H1 (cell line): ENCODE measurements around the gene ATP2B1. TPM values are rescaled to one million over a fixed set of nuclear protein-coding genes. Genes with fewer than 3 reads are reported as not detected.

Source experiments
- CTCF ChIA-PET: fragments of 300-600 bp; sonication (Branson Sonifier 250); formaldehyde crosslinking; loops from one replicate; lab custom pipeline; 2021; ENCODE audit not compliant: partially characterized antibody; lab: Charles Lee
- POLR2A ChIA-PET: fragments of 300-600 bp; sonication (Branson Sonifier 250); formaldehyde crosslinking; loops from one replicate; lab custom pipeline; 2021; ENCODE audit warnings: inconsistent platforms; ENCODE audit not compliant: partially characterized antibody; lab: Charles Lee
- DNase-seq, 2 experiments: peaks; one replicate each; pipeline versions ENCODE4 v3.0.0 to v3.0.0-alpha.2; 2010 to 2022; ENCODE audit warnings: low spot score in 2 of 2, low read depth in 1 of 2, mixed read lengths in 1 of 2
- FAIRE-seq: peaks from 2 replicates; lab custom pipeline; 2011; peaks lifted over from hg19 to GRCh38; lab: Jason Lieb, UNC
- H2AFZ ChIP-seq: 2 replicates; pipeline ENCODE4 v1.8.1; 2012; ENCODE audit warnings: low read length, inconsistent platforms
- H2AK5ac ChIP-seq: 2 replicates; pipeline ENCODE4 v1.6.1; 2013; ENCODE audit warnings: low read depth, low read length
- H2BK120ac ChIP-seq: replicated peaks from 2 replicates; pipeline ENCODE3; 2013; ENCODE audit warnings: low read depth, low read length, inconsistent platforms
- H2BK12ac ChIP-seq: 2 replicates; pipeline ENCODE4 v1.6.1; 2013; ENCODE audit warnings: low read depth, low read length
- H2BK15ac ChIP-seq: 2 replicates; pipeline ENCODE4 v1.6.1; 2013; ENCODE audit warnings: low read length
- H2BK20ac ChIP-seq: 2 replicates; pipeline ENCODE4 v1.6.1; 2013; ENCODE audit warnings: low read length
- H2BK5ac ChIP-seq: 2 replicates; pipeline ENCODE4 v1.6.1; 2013; ENCODE audit warnings: low read depth, low read length
- H3K14ac ChIP-seq: 2 replicates; pipeline ENCODE4 v1.6.1; 2013; ENCODE audit warnings: inconsistent platforms; ENCODE audit not compliant: insufficient read length
- H3K18ac ChIP-seq: 2 replicates; pipeline ENCODE4 v1.6.1; 2013; ENCODE audit warnings: low read length; ENCODE audit errors: extremely low read depth
- H3K23ac ChIP-seq: 2 replicates; pipeline ENCODE4 v1.6.1; 2013; ENCODE audit warnings: inconsistent platforms; ENCODE audit not compliant: insufficient read length
- H3K23me2 ChIP-seq: 2 replicates; pipeline ENCODE4 v1.6.1; 2013; ENCODE audit warnings: low read depth, low read length
- H3K27ac ChIP-seq: 2 replicates; pipeline ENCODE4 v1.6.1; 2011; ENCODE audit warnings: low read depth, low read length, inconsistent platforms
- H3K27me3 ChIP-seq, 4 experiments: replicated peaks in 1 of 4; 1 replicate in 1 of 4; 2 replicates in 3 of 4; pipeline versions ENCODE4 v1.6.1 to v1.8.1; 2011 to 2013; ENCODE audit warnings: low read length in 3 of 4, mild to moderate bottlenecking in 3 of 4, inconsistent platforms in 2 of 4, mixed read lengths in 2 of 4, moderate library complexity in 1 of 4; ENCODE audit not compliant: control insufficient read depth in 3 of 4, insufficient read depth in 3 of 4; ENCODE audit errors: extremely low read depth in 1 of 4
- H3K36me3 ChIP-seq, 4 experiments: 2 replicates each; pipeline versions ENCODE4 v1.6.1 to v1.8.1; 2011 to 2013; ENCODE audit warnings: mild to moderate bottlenecking in 4 of 4, low read length in 3 of 4, moderate library complexity in 2 of 4, control low read depth in 1 of 4, inconsistent platforms in 1 of 4; ENCODE audit not compliant: insufficient read depth in 4 of 4, control insufficient read depth in 2 of 4
- H3K4ac ChIP-seq: replicated peaks from 2 replicates; pipeline ENCODE3; 2013; ENCODE audit warnings: low read length, low read depth, mixed read lengths, inconsistent platforms; ENCODE audit not compliant: insufficient read length
- H3K4me1 ChIP-seq, 4 experiments: replicated peaks in 1 of 4; 1 replicate in 1 of 4; 2 replicates in 3 of 4; pipeline versions ENCODE4 v1.6.1 to v1.8.1; 2011 to 2013; ENCODE audit warnings: low read length in 3 of 4, inconsistent platforms in 2 of 4, mixed read lengths in 1 of 4; ENCODE audit not compliant: insufficient read depth in 4 of 4, control insufficient read depth in 3 of 4
- H3K4me2 ChIP-seq, 2 experiments: 2 replicates each; pipeline versions ENCODE4 v1.6.1 to v1.8.1; 2011 to 2013; ENCODE audit warnings: low read depth in 2 of 2, low read length in 2 of 2, control low read depth in 1 of 2, inconsistent platforms in 1 of 2, mild to moderate bottlenecking in 1 of 2; ENCODE audit not compliant: insufficient read depth in 1 of 2
- H3K4me3 ChIP-seq, 4 experiments: fragments of 200-600, 300-600 bp in 1 of 4; sonication (generic), shearing (Covaris generic), sonication (Bioruptor Twin) in 1 of 4; 2 replicates each; pipeline versions ENCODE4 v1.5.1 to v1.8.1; 2011 to 2016; ENCODE audit warnings: low read length in 4 of 4, low read depth in 3 of 4, control low read depth in 2 of 4, inconsistent platforms in 2 of 4, mild to moderate bottlenecking in 2 of 4, mixed read lengths in 1 of 4, moderate library complexity in 1 of 4; ENCODE audit not compliant: insufficient read depth in 2 of 4; ENCODE audit errors: extremely low read depth in 1 of 4
- H3K56ac ChIP-seq: replicated peaks from 2 replicates; pipeline ENCODE3; 2013; ENCODE audit warnings: low read depth, mild to moderate bottlenecking, mixed read lengths, low read length, inconsistent platforms; ENCODE audit not compliant: insufficient read length
- H3K79me1 ChIP-seq: 2 replicates; pipeline ENCODE4 v1.6.1; 2013; ENCODE audit warnings: low read depth, low read length, control low read depth
- H3K79me2 ChIP-seq, 2 experiments: 2 replicates each; pipeline versions ENCODE4 v1.6.1 to v1.8.1; 2012 to 2013; ENCODE audit warnings: low read length in 2 of 2, mild to moderate bottlenecking in 2 of 2, inconsistent platforms in 1 of 2; ENCODE audit not compliant: insufficient read depth in 2 of 2, control insufficient read depth in 1 of 2
- H3K9ac ChIP-seq, 4 experiments: replicated peaks in 1 of 4; 1 replicate in 1 of 4; 2 replicates in 3 of 4; pipeline versions ENCODE4 v1.6.1 to v1.8.1; 2011 to 2013; ENCODE audit warnings: low read depth in 3 of 4, low read length in 3 of 4, control low read depth in 2 of 4, mild to moderate bottlenecking in 2 of 4, moderate library complexity in 2 of 4, inconsistent platforms in 1 of 4; ENCODE audit errors: extremely low read depth in 1 of 4
- H3K9me3 ChIP-seq, 2 experiments: 2 replicates each; pipeline versions ENCODE4 v1.6.1 to v1.8.1; 2012 to 2013; ENCODE audit warnings: mild to moderate bottlenecking in 2 of 2, moderate library complexity in 2 of 2, control low read depth in 1 of 2, inconsistent platforms in 1 of 2, low read depth in 1 of 2, low read length in 1 of 2, mixed read lengths in 1 of 2; ENCODE audit not compliant: insufficient read depth in 2 of 2
- H4K20me1 ChIP-seq, 2 experiments: replicated peaks in 1 of 2; 2 replicates each; pipeline versions ENCODE3 to v1.8.1; 2011 to 2013; ENCODE audit warnings: inconsistent platforms in 2 of 2, low read length in 2 of 2, mild to moderate bottlenecking in 1 of 2; ENCODE audit not compliant: insufficient read depth in 2 of 2, control insufficient read depth in 1 of 2
- H4K5ac ChIP-seq: 2 replicates; pipeline ENCODE4 v1.6.1; 2013; ENCODE audit warnings: low read length, low read depth, mixed read lengths, inconsistent platforms; ENCODE audit not compliant: insufficient read length
- H4K8ac ChIP-seq: 2 replicates; pipeline ENCODE4 v1.8.0; 2013; ENCODE audit warnings: mild to moderate bottlenecking, moderate library complexity, low read length, inconsistent platforms; ENCODE audit not compliant: insufficient read depth; ENCODE audit errors: extremely low read depth
- H4K91ac ChIP-seq: replicated peaks from 2 replicates; pipeline ENCODE3; 2013; ENCODE audit warnings: low read length, mixed read lengths, inconsistent platforms; ENCODE audit not compliant: insufficient read length
- BACH1 ChIP-seq: IDR thresholded peaks from 2 replicates; pipeline ENCODE4 v1.6.1; 2012; ENCODE audit warnings: low read length, improper control_type of control experiment
- HDAC2 ChIP-seq, 2 experiments: fragments of 300-600 bp in 1 of 2; sonication (generic) in 1 of 2; IDR thresholded peaks; 2 replicates each; pipeline ENCODE4 v1.6.1; 2011 to 2012; ENCODE audit warnings: low read depth in 2 of 2, low read length in 2 of 2, mild to moderate bottlenecking in 2 of 2, moderate library complexity in 2 of 2, borderline replicate concordance in 1 of 2, inconsistent platforms in 1 of 2
- JUN ChIP-seq: IDR thresholded peaks from 2 replicates; pipeline ENCODE4 v1.6.1; 2011; ENCODE audit warnings: low read depth, mild to moderate bottlenecking, improper control_type of control experiment, low read length
- JUND ChIP-seq: IDR thresholded peaks from 2 replicates; pipeline ENCODE4 v1.6.1; 2011; ENCODE audit warnings: mild to moderate bottlenecking, improper control_type of control experiment, low read length
- MAFK ChIP-seq: IDR thresholded peaks from 2 replicates; pipeline ENCODE4 v1.6.1; 2012; ENCODE audit warnings: low read depth, mild to moderate bottlenecking, improper control_type of control experiment, low read length
- NRF1 ChIP-seq: IDR thresholded peaks from 2 replicates; pipeline ENCODE4 v1.6.1; 2011; ENCODE audit warnings: mild to moderate bottlenecking, low read depth, low read length, improper control_type of control experiment
- POLR2AphosphoS5 ChIP-seq: IDR thresholded peaks from 2 replicates; pipeline ENCODE4 v1.6.1; 2011; ENCODE audit warnings: low read depth, low read length
- RFX5 ChIP-seq: IDR thresholded peaks from 2 replicates; pipeline ENCODE4 v1.6.1; 2011; ENCODE audit warnings: low read depth, low read length, improper control_type of control experiment, borderline replicate concordance
- RXRA ChIP-seq: IDR thresholded peaks from 2 replicates; pipeline ENCODE4 v1.6.1; 2011; ENCODE audit warnings: low read depth, mild to moderate bottlenecking, low read length, moderate library complexity; ENCODE audit not compliant: insufficient read depth
- SIN3A ChIP-seq, 2 experiments: IDR thresholded peaks in 1 of 2; conservative IDR thresholded peaks in 1 of 2; 2 replicates each; pipeline ENCODE4 v1.6.1; 2011 to 2012; ENCODE audit warnings: low read length in 2 of 2, improper control_type of control experiment in 1 of 2, low read depth in 1 of 2, mild to moderate bottlenecking in 1 of 2
- SP1 ChIP-seq: IDR thresholded peaks from 2 replicates; pipeline ENCODE4 v1.6.1; 2011; ENCODE audit warnings: low read depth, low read length
- SUZ12 ChIP-seq: fragments of 200-600 bp; sonication (generic); IDR thresholded peaks from 2 replicates; pipeline ENCODE4 v1.6.1; 2012; ENCODE audit warnings: mild to moderate bottlenecking, inconsistent platforms, low read length, moderate library complexity, mixed read lengths
- TEAD4 ChIP-seq: IDR thresholded peaks from 2 replicates; pipeline ENCODE4 v1.6.1; 2012; ENCODE audit warnings: low read depth, low read length, inconsistent platforms, mixed read lengths
- ZNF274 ChIP-seq: IDR thresholded peaks from 2 replicates; pipeline ENCODE4 v1.7.0; 2012; ENCODE audit warnings: low read length, borderline replicate concordance; ENCODE audit errors: extremely low read depth
- WGBS, 2 experiments: shearing (Covaris generic) in 1 of 2; methylation state at CpG; one replicate each; pipeline versions ENCODE4 v1.1.6 to v1.1.7; 2013 to 2015; ENCODE audit warnings: low lambda C conversion rate in 2 of 2, mixed read lengths in 2 of 2, inconsistent platforms in 1 of 2, low coverage in 1 of 2, missing lambda C conversion rate in 1 of 2; ENCODE audit not compliant: insufficient replicate concordance in 2 of 2, insufficient coverage in 1 of 2, insufficient read length in 1 of 2; ENCODE audit errors: extremely low coverage in 1 of 2, missing lambda C conversion rate in 1 of 2; 5-methylcytosine and 5-hydroxymethylcytosine counted together
- polyA plus RNA-seq, 7 experiments: library from polyadenylated mRNA; depleted of rRNA in 3 of 7; stranded (reverse) in 5 of 7; unstranded in 2 of 7; fragments of >200 nt in 5 of 7; fragments of 200-250 nt in 2 of 7; gene quantifications; 1 replicate in 5 of 7; 2 replicates in 1 of 7; 4 replicates in 1 of 7; pipeline versions ENCODE4 v1.2.1 to v1.2.3, GENCODE V29; 2011 to 2013; ENCODE audit warnings: missing spikeins in 2 of 7, mixed read lengths in 2 of 7
- total RNA-seq: library from RNA; stranded (reverse); fragmentation: NEBNext Ultra II Directional; extraction: Animal tissue kit (Norgen Biotek cat#: 25700); gene quantifications from 2 replicates; pipeline ENCODE4 v1.2.1, GENCODE V29; 2021

The ATP2B1 gene
- total and polyA plus RNA-seq, 2 of the 8 experiments (the other 6 are each of a cell fraction or from before 2014, with no cell fraction given) = 4.3 to 32.0 TPM

GRCh38 chr12:89578499-89578898, 130.1 kb downstream of the ATP2B1 start:
- ChIA-PET POLR2A (no interaction called here), CTCF (no interaction called here)
- H3K23me2 ChIP-seq = no peaks in the 10 kb centered on the region
- no peak overlapping the region for H3K18ac ChIP-seq
- no peak overlapping the region for H2BK20ac ChIP-seq
- no peaks in the 10 kb centered on the region for H3K79me2 ChIP-seq
- H3K27me3 ChIP-seq = no peaks in the 10 kb centered on the region
- no peak overlapping the region for H2BK12ac ChIP-seq
- H4K91ac ChIP-seq = no peak overlapping the region
- H3K27ac ChIP-seq = no peak overlapping the region
- no peak overlapping the region for H3K14ac ChIP-seq
- H2BK5ac ChIP-seq = no peak overlapping the region
- H4K5ac ChIP-seq = no peak overlapping the region
- H3K79me1 ChIP-seq = no peaks in the 10 kb centered on the region
- WGBS, 2 experiments = 88% methylated on average over 2 of the region's 2 CpGs; no CpG with 5 or more reads in 1 of the 2 experiments
- no peak overlapping the region for H3K56ac ChIP-seq
- no peak overlapping the region for H3K23ac ChIP-seq
- no peak overlapping the region for H2BK120ac ChIP-seq
- no peak for FAIRE-seq
- no peak overlapping the region for H2AK5ac ChIP-seq
- no peak overlapping the region for H3K4ac ChIP-seq
- no peaks in the 10 kb centered on the region; a peak in 1 of 7 replicates for H3K4me1 ChIP-seq
- H4K8ac ChIP-seq = no peak overlapping the region
- H3K4me3 ChIP-seq = no peak overlapping the region
- H3K9me3 ChIP-seq = no peaks in the 10 kb centered on the region
- H2BK15ac ChIP-seq = no peak overlapping the region
- TF ChIP-seq HDAC2 (IDR thresholded peaks at IDR 0.05; ENCODE audit: borderline replicate concordance in 1 of 2, low read depth in 2 of 2, low read length in 2 of 2) (no peak), TEAD4 (no peak), SIN3A (conservative IDR thresholded peaks at IDR 0.05 in 1 of 2, IDR thresholded peaks at IDR 0.05 in 1 of 2; ENCODE audit: low read depth in 1 of 2, low read length in 2 of 2) (no peak), RFX5 (no peak), SUZ12 (no peak), MAFK (no peak), JUND (no peak), RXRA (no peak), BACH1 (no peak), POLR2AphosphoS5 (no peak), SP1 (no peak), JUN (no peak), NRF1 (no peak), ZNF274 (no peak)
- H3K4me2 ChIP-seq = no peak overlapping the region
- H3K36me3 ChIP-seq = no peaks in the 10 kb centered on the region
- no peak for DNase-seq
- H3K9ac ChIP-seq = no peak overlapping the region
- no peaks in the 10 kb centered on the region for H4K20me1 ChIP-seq
- no peak overlapping the region for H2AFZ ChIP-seq
